ENCODE results near the gene HNRNPC.
"Not testable (repeated sequence)": the region's sequence is repeated elsewhere in the genome, so short reads cannot be mapped to it uniquely, and the experiment has no call there.

The HNRNPC gene

GRCh38 chr14:21241218-21241819, 27.9 kb downstream of the HNRNPC start:
- TF ChIP-seq ZNF274 (IDR thresholded peaks at IDR 0.05; ENCODE audit: low read depth, low read length): no peak
- no peak overlapping the region for H3K4me3 ChIP-seq (ENCODE audit: low read length)

DNA sequence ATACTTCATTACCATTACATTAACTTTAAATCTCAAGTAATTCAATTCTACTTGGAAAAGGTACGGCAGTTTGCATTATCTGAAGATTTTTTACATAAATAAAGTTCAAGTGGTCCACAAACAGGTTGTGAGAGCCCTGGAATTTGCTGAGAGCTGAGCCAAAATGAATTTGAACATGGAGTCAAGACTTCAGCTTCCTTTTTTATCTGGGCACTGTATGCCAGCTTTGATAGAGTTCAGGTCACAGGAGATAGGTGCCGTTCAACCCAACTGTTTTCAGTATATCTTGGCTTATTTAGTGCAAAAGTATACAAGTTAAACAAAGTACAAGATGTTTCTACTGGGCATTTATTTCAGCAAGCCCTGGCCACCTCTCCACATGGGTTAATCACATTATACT, 28.8 kb downstream of the HNRNPC start:
- H3K4me3 ChIP-seq (ENCODE audit: low read length): no peak overlapping the region
- no peak for TF ChIP-seq ZNF274 (IDR thresholded peaks at IDR 0.05; ENCODE audit: low read depth, low read length)

GRCh38 chr14:21238823-21239518, 30.3 kb downstream of the HNRNPC start:
- no peak overlapping the region for H3K4me3 ChIP-seq (ENCODE audit: low read length)
- TF ChIP-seq ZNF274 (IDR thresholded peaks at IDR 0.05; ENCODE audit: low read depth, low read length): no peak

DNA sequence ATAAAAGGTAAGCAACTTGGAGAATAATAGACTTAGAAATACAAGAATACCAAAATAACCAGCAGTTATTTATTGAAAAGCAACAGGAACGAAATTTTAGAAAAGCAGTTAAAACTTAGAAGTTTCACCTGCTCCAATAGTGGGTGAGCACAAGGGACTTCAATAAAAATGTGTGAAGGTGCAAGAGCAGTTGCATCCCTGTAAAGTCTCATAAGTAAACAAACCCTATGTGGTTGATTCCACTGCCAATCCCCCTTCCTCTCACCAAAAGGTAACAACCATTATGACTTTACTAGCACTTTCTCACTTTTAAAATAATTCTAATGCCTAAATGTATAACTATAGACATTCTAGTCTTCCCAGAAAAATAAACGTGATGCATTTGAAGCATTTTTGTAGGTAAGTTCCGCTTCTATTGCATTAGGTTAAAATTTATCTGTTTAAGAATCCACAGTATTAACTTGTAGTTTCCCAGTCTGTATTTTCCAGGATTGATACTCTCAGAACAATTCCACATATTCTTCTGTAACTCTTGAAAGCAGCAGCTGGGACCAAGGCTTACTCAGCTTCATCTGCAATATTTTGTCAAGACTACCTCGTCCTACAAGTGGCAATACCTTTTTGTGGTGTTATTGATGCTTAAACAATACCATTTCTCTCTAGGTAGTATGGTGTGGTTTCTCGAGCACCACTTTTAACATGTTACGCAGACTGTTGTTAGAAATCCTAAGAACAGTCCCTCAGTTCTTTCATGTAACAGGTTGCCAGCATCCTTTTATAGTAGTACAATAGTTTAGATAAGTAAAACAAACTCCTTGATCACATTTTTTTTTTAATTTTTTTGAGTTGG, 32.1 kb downstream of the HNRNPC start:
- TF ChIP-seq ZNF274 (IDR thresholded peaks at IDR 0.05; ENCODE audit: low read depth, low read length): no peak
- no peak overlapping the region for H3K4me3 ChIP-seq (ENCODE audit: low read length)

GRCh38 chr14:21234112-21234511, 35.1 kb downstream of the HNRNPC start:
- no peak for TF ChIP-seq ZNF274 (IDR thresholded peaks at IDR 0.05; ENCODE audit: low read depth, low read length)
- no peak overlapping the region for H3K4me3 ChIP-seq (ENCODE audit: low read length)

DNA sequence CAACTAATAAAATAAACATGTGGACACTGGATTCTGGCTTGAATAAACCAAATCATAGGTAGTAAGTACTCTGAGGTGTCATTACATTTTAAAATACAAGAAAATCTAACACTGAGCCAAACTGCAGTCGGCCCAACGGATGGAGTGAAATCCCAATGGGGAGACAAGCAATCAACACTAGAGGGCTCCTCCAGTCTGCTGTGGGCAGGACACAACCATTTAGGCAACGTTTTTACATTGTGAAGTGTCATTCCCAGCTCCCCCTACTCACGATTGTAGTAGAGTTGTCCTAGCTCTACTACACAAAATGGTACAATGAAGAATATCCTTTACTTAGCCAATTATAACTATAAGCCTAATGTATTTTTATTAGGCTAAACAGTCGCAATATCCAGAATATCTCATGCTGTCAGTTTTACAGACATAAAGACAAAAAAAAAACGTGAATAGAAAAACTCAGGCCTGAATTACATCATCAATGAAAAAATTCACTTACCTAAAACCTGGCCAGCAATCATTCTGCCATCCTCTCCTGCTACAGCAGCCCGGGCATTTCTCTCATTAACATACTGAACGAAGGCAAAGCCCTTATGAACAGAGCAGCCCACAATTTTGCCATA, 35.7 kb downstream of the HNRNPC start:
- TF ChIP-seq ZNF274 (IDR thresholded peaks at IDR 0.05; ENCODE audit: low read depth, low read length): no peak
- H3K4me3 ChIP-seq (ENCODE audit: low read length): no peak overlapping the region

- TF ChIP-seq ZNF274 (IDR thresholded peaks at IDR 0.05; ENCODE audit: low read depth, low read length): no peak
- H3K4me3 ChIP-seq (ENCODE audit: low read length): no peak overlapping the region
Measured at GRCh38 chr14:21231020-21231652, 38.1 kb downstream of the HNRNPC start.

- no peak overlapping the region for H3K4me3 ChIP-seq (ENCODE audit: low read length)
- no peak for TF ChIP-seq ZNF274 (IDR thresholded peaks at IDR 0.05; ENCODE audit: low read depth, low read length)
Measured at GRCh38 chr14:21229821-21230220, 39.4 kb downstream of the HNRNPC start.

DNA sequence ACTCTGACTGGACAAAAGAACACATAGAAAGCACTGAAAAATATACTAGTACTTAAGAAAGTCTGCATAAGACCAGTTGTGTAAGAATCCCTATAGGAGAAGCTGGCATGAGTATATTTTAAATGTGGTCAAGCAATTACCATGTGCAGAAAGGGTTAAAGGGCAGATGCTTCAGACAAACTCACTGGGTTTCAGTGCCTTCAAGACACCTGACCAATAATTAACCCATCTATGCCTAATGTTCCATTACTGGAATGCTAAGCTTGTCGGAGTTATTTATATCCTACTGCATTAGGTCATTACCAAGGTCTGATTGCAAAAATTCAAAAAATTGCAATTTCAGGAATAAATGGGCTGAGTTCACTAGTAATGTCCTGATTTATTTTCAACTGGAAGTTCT, 41.3 kb downstream of the HNRNPC start:
- TF ChIP-seq ZNF274 (IDR thresholded peaks at IDR 0.05; ENCODE audit: low read depth, low read length): no peak
- H3K4me3 ChIP-seq (ENCODE audit: low read length): no peak overlapping the region

- no peak overlapping the region for H3K4me3 ChIP-seq (ENCODE audit: low read length)
- TF ChIP-seq ZNF274 (IDR thresholded peaks at IDR 0.05; ENCODE audit: low read depth, low read length): no peak
Measured at GRCh38 chr14:21227150-21227549, 42.1 kb downstream of the HNRNPC start.

- no peak for TF ChIP-seq ZNF274 (IDR thresholded peaks at IDR 0.05; ENCODE audit: low read depth, low read length)
- H3K4me3 ChIP-seq (ENCODE audit: low read length): no peak overlapping the region
Measured at GRCh38 chr14:21226467-21226866, 42.8 kb downstream of the HNRNPC start.

DNA sequence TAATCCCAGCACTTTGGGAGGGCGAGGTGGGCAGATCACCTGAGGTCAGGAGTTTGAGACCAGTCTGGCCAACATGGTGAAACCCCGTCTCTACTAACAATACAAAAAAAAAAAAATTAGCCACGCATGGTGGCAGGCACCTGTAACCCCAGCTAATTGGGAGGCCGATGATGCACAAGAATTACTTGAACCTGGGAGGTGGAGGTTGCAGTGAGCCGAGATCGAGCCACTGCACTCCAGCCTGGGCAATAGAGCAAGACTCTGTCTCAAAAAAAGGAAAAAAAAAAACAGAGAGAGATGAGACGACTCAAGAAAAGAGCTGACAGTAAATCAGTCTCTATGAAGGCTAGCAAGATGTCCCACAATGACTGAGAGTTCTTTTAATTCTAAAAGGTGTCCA, 44.1 kb downstream of the HNRNPC start:
- H3K4me3 ChIP-seq (ENCODE audit: low read length): not testable (repeated sequence)

DNA sequence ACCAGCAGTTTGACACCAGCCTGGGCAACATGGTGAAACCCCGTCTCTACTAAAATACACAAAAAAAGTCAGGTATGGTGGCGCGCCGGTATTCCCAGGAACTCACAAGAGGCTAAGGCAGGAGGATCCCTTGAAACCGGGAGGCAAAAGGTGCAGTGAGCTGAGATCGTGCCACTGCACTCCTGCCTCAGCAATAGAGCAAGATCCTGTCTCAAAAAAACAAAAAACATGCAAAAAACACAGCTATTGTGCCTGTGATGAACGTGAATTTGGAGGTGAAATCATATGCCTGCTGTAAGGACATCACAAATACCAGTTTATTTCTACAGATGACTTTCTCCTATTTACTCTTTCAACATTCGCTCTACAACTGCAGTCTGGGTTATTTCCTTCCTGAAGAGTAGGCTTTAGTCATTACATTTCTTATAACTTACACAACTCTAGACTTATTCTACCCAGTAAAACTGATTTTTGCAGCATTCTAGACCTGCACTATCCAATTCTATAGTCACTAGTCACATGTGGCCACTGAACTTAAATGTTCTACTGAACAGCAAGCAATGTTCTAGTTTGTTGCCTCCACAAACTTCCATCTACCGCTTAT, 48.3 kb downstream of the HNRNPC start:
- no peak for TF ChIP-seq ZNF274 (IDR thresholded peaks at IDR 0.05; ENCODE audit: low read depth, low read length)
- no peak overlapping the region for H3K4me3 ChIP-seq (ENCODE audit: low read length)

All from GM08714 (cell line).